ENCODE results near the gene ATP11B.
A peak's percentile ranks its signal among the peaks of the same experiment; 100 is the strongest.
"Not testable (repeated sequence)": the region's sequence is repeated elsewhere in the genome, so short reads cannot be mapped to it uniquely, and the experiment has no call there.

The ATP11B gene

DNA sequence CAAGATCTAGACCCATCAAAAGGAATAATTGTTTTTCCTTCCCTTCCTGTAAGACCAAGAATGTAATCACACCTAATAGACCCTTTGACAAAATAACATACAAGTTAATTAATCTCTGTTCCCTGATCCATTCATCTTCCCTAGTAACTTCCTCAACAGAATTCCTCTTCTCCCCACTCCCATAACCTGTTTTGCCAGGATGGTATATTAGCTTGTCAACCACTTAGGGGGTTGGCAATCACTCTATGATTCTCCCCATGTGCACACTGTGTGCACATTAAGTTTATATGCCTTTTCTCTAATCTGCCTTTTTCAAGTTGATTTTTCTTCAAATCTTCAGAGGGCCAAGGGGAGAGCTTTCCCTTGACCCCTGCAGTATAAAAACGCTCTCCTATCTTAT lies 2.7 kb upstream of the ATP11B start:
- TF ChIP-seq POLR2AphosphoS5 (IDR thresholded peaks at IDR 0.05; ENCODE audit: low read depth, low read length) (no peak), PAX5 (IDR thresholded peaks at IDR 0.05; ENCODE audit: insufficient read depth, low read length, severe bottlenecking) (no peak), POU2F2 (IDR thresholded peaks at IDR 0.05; ENCODE audit: low read depth, low read length) (no peak), TAF1 (IDR thresholded peaks at IDR 0.05; ENCODE audit: low read depth, low read length) (no peak), POLR2A (IDR thresholded peaks at IDR 0.05; ENCODE audit: low read depth, low read length) (no peak), SPI1 (IDR thresholded peaks at IDR 0.05; ENCODE audit: low read depth, low read length) (no peak)
- DNase-seq (ENCODE audit: insufficient read length, low spot score) (no peak), FAIRE-seq (no peak)

DNA sequence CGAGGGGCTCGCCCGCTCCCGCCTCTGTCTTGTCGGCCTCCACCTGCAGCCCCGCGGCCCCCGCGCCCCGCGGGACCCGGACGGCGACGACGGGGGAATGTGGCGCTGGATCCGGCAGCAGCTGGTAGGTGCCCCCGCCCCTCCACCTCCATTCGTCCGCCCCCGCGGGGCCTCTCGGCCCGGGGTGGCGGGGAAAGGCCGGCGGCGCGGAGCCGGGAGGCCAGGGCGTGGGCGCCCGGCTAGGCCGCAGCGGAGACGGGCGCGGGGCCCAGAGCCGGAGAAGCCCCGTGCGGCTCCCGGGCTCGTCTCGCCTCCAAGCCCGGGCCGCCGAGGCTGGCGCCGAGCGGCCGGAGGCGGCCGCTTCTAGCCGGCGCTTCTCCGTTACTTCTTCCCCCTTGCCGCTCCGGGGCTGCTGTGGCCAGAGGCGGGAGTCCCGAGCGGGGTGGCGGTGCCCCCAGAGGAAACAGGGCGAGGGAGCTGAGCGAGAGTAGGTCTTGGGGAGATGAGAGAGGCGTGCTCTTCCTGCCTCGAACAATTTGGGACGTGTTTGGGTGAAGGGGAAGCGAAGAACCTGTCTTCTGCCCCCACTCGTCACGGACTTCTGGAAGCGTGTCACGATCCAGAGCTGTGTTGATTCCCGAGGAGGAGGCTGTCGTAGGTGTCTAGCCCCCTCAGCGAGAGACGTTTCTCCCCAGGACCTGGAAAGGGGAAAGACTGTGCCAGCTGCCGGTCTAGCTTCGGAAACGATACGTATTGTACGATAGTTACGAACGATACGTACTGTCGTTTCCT lies 555 bp downstream of the ATP11B start:
- peak; percentile 26 for DNase-seq (ENCODE audit: insufficient read length, low spot score)
- TF ChIP-seq POU2F2 (IDR thresholded peaks at IDR 0.05; ENCODE audit: low read depth, low read length) = no peak
- TF ChIP-seq TAF1 (IDR thresholded peaks at IDR 0.05; ENCODE audit: low read depth, low read length) = peak; percentile 11; the same call in 1 of the 2 replicates
- peak; percentile 82 for FAIRE-seq

DNA sequence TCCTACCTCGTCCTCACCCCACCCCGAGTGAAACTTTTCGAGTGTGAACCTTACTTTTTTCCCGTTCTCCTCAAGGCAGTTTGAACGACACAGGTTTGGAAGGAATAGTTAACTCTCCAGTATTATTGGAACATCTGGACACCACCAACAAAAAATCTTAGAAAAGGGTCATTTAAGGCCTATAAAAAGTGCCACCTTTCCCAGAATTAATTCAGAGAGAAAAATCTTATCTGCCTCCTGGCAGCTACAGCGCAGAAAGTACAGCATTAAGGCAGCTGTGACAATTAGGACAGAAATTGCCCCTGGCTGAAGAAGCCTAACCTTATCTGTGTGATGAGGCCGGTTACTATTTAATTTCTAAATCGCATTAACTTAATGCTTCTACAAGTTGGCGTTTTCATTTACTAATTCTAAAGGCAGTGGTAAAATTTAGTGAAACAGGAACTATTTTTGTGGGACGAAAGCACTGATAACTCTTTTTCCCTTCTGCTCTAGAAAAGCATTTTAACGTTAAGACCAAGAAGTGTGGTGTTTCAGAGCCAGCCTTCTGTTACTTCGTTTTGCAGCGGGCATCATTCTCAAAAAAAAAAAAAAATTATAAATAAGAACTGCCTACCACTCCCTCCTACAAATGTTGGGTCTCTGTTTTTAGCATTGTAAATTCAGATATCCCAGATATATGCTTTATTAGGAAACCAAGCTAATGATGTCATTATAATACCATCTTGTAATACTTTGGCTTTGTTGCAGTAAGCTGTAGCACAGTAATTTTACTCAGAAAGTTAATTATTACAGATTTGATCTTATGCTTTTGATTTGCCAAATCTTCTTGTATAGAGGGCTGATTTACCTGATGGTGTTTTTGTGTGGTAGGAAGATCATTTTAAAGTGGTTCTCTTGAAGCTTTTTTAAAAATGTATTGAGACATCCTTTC lies 1.4 kb downstream of the ATP11B start:
- TF ChIP-seq TAF1 (IDR thresholded peaks at IDR 0.05; ENCODE audit: low read depth, low read length) = no peak
- TF ChIP-seq SPI1 (IDR thresholded peaks at IDR 0.05; ENCODE audit: low read depth, low read length) = no peak
- no peak for TF ChIP-seq PAX5 (IDR thresholded peaks at IDR 0.05; ENCODE audit: insufficient read depth, low read length, severe bottlenecking)
- no peak for TF ChIP-seq POU2F2 (IDR thresholded peaks at IDR 0.05; ENCODE audit: low read depth, low read length)
- no peak for TF ChIP-seq POLR2AphosphoS5 (IDR thresholded peaks at IDR 0.05; ENCODE audit: low read depth, low read length)
- TF ChIP-seq POLR2A (IDR thresholded peaks at IDR 0.05; ENCODE audit: low read depth, low read length) = no peak
- DNase-seq (ENCODE audit: insufficient read length, low spot score) = no peak
- no peak for FAIRE-seq

DNA sequence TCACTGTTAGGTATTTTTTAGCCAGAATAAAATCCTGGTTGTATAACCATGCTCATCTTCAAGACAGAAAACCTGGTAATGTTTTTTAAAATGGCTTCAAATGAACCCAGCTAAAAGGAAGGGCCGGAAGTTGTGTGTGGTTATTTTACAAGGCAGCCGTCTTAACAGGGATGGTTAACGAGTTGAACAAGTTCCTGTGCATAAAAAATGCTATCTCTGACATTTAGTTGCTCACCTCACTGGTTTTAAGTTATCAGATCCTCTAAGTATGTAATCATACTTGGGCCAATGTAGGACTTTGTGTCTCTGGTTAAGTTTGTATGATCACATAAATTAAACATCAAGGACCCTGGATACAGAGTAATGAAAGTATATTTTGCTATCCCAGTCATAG lies 2.1 kb downstream of the ATP11B start:
- TF ChIP-seq POU2F2 (IDR thresholded peaks at IDR 0.05; ENCODE audit: low read depth, low read length) (no peak), POLR2AphosphoS5 (IDR thresholded peaks at IDR 0.05; ENCODE audit: low read depth, low read length) (no peak), PAX5 (IDR thresholded peaks at IDR 0.05; ENCODE audit: insufficient read depth, low read length, severe bottlenecking) (no peak), TAF1 (IDR thresholded peaks at IDR 0.05; ENCODE audit: low read depth, low read length) (no peak), SPI1 (IDR thresholded peaks at IDR 0.05; ENCODE audit: low read depth, low read length) (no peak), POLR2A (IDR thresholded peaks at IDR 0.05; ENCODE audit: low read depth, low read length) (no peak)
- DNase-seq (ENCODE audit: insufficient read length, low spot score) (peak; percentile 12), FAIRE-seq (peak; percentile 61)

DNA sequence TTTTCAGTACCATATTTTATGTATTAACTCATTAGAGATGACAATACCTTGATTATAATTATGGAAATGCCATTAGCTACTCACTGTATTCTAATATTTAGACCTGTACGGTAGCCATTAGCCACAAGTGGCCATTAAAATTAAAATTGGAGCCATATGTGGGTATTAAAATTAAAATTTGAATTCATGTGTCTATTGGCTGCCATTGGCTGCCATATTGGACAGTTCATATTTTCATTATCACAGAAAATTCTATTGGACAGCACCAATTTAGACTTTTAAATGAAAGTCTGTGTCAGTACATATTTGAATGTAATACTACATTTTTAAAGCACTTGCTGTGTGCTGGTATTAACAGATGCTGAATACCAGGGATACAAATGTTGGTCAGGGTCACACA lies 3.0 kb downstream of the ATP11B start:
- FAIRE-seq (no peak), DNase-seq (ENCODE audit: insufficient read length, low spot score) (no peak)
- TF ChIP-seq POLR2AphosphoS5 (IDR thresholded peaks at IDR 0.05; ENCODE audit: low read depth, low read length) (no peak), POLR2A (IDR thresholded peaks at IDR 0.05; ENCODE audit: low read depth, low read length) (no peak), POU2F2 (IDR thresholded peaks at IDR 0.05; ENCODE audit: low read depth, low read length) (no peak), TAF1 (IDR thresholded peaks at IDR 0.05; ENCODE audit: low read depth, low read length) (no peak), PAX5 (IDR thresholded peaks at IDR 0.05; ENCODE audit: insufficient read depth, low read length, severe bottlenecking) (no peak), SPI1 (IDR thresholded peaks at IDR 0.05; ENCODE audit: low read depth, low read length) (no peak)

DNA sequence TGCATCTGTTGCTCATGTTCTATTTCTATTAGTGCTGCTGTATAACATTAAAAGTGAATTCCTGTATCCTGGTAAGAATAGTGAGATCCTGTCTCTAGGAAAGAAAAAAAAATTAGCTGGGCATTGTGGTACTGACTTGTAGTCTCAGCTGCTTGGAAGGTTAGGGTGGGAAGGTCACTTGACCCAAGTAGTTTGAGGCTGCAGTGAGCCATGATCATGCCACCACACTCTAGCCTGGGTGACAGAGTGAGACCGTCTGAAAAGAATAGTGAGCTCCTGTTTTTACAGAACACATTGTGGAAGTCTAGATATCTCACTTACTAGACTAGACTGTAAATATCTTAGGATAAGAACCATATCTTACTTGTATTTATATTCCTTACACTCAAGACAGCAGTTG lies 4.6 kb downstream of the ATP11B start:
- no peak for DNase-seq (ENCODE audit: insufficient read length, low spot score)
- FAIRE-seq = no peak
- no peak for TF ChIP-seq TAF1 (IDR thresholded peaks at IDR 0.05; ENCODE audit: low read depth, low read length)
- no peak for TF ChIP-seq POU2F2 (IDR thresholded peaks at IDR 0.05; ENCODE audit: low read depth, low read length)
- no peak for TF ChIP-seq POLR2A (IDR thresholded peaks at IDR 0.05; ENCODE audit: low read depth, low read length)

DNA sequence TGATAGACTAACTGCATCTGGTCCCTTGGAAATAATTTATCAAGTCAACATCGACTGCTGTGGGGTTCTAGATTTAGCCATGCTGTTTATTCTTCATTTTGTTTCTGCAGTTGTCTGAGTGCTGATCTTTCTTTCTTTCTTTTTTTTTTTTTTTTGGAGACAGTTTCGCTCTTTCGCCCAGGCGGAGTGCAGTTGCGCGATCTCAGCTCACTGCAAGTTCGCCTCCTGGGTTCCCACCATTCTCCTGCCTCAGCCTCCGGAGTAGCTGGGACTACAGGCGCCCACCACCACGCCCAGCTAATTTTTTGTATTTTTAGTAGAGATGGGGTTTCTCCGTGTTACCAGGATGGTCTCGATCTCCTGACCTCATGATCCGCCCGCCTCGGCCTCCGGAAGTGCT lies 5.8 kb downstream of the ATP11B start:
- FAIRE-seq; DNase-seq (ENCODE audit: insufficient read length, low spot score): not testable (repeated sequence)

DNA sequence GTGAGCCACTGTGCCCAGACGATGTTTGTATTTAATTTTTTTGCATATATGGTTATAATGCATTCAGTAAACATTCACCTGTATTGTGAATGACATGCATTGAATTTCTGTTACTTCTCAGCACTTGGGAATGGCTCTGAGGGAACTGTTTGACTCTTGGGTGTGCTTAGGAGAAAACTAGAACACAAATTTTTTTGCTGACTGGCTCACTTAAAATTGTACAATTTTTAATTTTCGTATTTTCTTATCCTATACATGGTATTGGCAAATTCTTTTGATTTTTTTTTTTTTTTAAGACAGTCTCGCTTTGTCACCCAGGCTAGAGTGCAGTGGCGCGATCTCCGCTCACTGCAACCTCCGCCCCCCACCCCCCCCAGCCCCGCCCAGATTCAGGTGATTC lies 7.2 kb downstream of the ATP11B start:
- FAIRE-seq = no peak

DNA sequence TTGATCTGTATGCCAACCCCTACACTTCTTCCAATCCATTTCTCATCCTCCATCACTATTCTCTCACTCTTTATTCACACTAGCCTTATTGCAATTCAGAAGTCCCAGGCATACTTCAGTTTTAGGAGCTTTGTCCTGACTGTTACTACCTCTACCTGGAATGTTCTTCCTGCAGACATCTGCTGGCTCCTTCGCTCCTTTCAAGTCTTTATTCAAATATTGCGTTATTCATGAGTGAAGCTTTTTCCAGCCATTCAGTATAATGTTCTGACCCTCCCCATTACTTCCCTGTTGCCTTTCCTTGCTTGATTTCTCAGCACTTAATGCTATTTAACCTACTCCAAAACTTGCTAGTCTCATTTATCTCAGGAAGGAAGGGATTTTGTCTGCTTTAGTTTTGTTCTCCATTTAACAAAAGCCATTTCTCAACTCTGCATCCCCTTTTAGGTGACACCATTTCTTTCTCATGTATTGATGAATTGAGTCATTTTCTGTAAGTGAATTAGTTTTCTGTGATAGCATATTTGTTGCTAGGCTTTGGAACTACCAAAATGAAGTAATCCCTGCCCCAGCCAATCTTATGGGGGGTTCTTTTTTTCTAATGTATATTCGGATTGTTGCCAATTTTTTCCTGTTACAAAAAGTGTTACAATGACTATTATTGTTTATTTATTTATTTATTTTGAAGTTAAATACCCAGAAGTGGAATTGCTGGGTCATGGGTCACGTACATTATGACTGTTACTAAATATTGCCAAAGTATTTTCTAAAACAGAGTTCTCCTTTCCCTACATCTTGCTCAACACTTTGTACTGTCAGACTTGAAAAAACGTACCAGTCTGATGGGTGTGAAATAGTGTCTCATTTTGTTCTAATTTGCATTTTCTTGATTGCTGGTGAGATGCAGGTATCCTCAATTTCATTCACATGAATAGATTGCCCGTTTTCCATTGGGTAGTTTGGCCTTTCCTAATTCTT lies 9.4 kb downstream of the ATP11B start:
- FAIRE-seq (peak; percentile 56), DNase-seq (ENCODE audit: insufficient read length, low spot score) (no peak)
- TF ChIP-seq SPI1 (IDR thresholded peaks at IDR 0.05; ENCODE audit: low read depth, low read length) = no peak
- no peak for TF ChIP-seq POLR2AphosphoS5 (IDR thresholded peaks at IDR 0.05; ENCODE audit: low read depth, low read length)
- no peak for TF ChIP-seq POLR2A (IDR thresholded peaks at IDR 0.05; ENCODE audit: low read depth, low read length)
- TF ChIP-seq TAF1 (IDR thresholded peaks at IDR 0.05; ENCODE audit: low read depth, low read length) = no peak
- TF ChIP-seq PAX5 (IDR thresholded peaks at IDR 0.05; ENCODE audit: insufficient read depth, low read length, severe bottlenecking) = no peak
- no peak for TF ChIP-seq POU2F2 (IDR thresholded peaks at IDR 0.05; ENCODE audit: low read depth, low read length)

More for the DNA sequence above, 7.2 kb downstream of the ATP11B start:
- no peak for DNase-seq (ENCODE audit: insufficient read length, low spot score)
- TF ChIP-seq SPI1 (IDR thresholded peaks at IDR 0.05; ENCODE audit: low read depth, low read length) (no peak), POLR2A (IDR thresholded peaks at IDR 0.05; ENCODE audit: low read depth, low read length) (no peak), POU2F2 (IDR thresholded peaks at IDR 0.05; ENCODE audit: low read depth, low read length) (no peak), TAF1 (IDR thresholded peaks at IDR 0.05; ENCODE audit: low read depth, low read length) (no peak), PAX5 (IDR thresholded peaks at IDR 0.05; ENCODE audit: insufficient read depth, low read length, severe bottlenecking) (no peak), POLR2AphosphoS5 (IDR thresholded peaks at IDR 0.05; ENCODE audit: low read depth, low read length) (no peak)

Data from GM12891 (cell line).